NT2/D1 (cell line): Measurements from ENCODE around the gene NPEPPS.

Experiments
- SUZ12 ChIP-seq: IDR thresholded peaks from 2 replicates; pipeline ENCODE4 v1.6.1; 2011; ENCODE audit not compliant: insufficient read length, insufficient read depth; ENCODE audit errors: extremely low read depth
- YY1 ChIP-seq: IDR thresholded peaks from 2 replicates; pipeline ENCODE4 v1.6.1; 2011; ENCODE audit not compliant: insufficient read length, insufficient read depth
- ZNF274 ChIP-seq: IDR thresholded peaks from 2 replicates; pipeline ENCODE4 v1.6.1; 2011; ENCODE audit warnings: mild to moderate bottlenecking, low read depth, low read length

DNA sequence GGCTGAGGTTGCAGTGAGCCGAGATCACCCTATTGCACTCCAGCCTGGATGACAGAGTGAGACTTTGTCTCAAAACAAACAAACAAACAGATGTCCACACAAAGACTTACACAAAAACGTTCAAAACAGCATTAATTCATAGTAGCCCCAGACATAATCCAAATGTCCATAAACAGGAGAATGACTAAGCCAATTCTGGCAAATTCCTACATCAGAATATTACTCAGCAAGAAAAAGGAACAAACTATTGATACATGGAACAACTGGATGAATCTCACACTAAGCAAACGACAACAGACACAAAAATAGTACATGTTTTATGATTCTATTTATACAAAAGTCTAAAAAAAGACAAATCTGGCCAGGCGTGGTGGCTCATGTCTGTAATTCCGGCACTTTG lies 108.0 kb downstream of the NPEPPS start:
- TF ChIP-seq ZNF274 (no peak), YY1 (no peak), SUZ12 (no peak)
